ENCODE measurements around the gene KANK2. TPM values are rescaled to one million over a fixed set of nuclear protein-coding genes. Genes with fewer than 3 reads are reported as not detected.

Gene KANK2
- total and polyA plus RNA-seq, 12 donors = 23.7 to 395 (median 133) TPM

GRCh38 chr19:11236324-11237301 is 39.3 kb upstream of the KANK2 start:
- Histone ChIP-seq H3K27ac (peak overlapping the region in 2 of 5 donors; percentile 29 to 64), H3K4me1 (replicated peaks in 1 of 2) (no peaks in the 10 kb centered on the region), H3K36me3 (replicated peaks in 1 of 2) (peaks cover 0 to 6% of the 10 kb centered on the region in 2 donors), H3K27me3 (no peaks in the 10 kb centered on the region), H3K4me3 (no peak overlapping the region), H3K9me3 (replicated peaks in 1 of 3) (no peaks in the 10 kb centered on the region)
- intact Hi-C loops (cut with DNase I) = no loop called here
- TF ChIP-seq POLR2A (IDR thresholded peaks at IDR 0.05) = no peak
- TF ChIP-seq CTCF (IDR thresholded peaks at IDR 0.05) = no peak
- DNase-seq = no peak
- WGBS, 4 donors = 84 to 91% (median 91%) methylated on average over 20 to 31 of the region's 31 CpGs

- TF ChIP-seq POLR2A (IDR thresholded peaks at IDR 0.05) (peak in 1 of 2 donors; percentile 22), CTCF (IDR thresholded peaks at IDR 0.05) (peak in 3 of 6 experiments; percentile 2 to 17 (median 6))
- DNase-seq = peak; percentile 62 to 88 (median 81)
- Histone ChIP-seq H3K27ac (peak overlapping the region in 3 of 5 donors; percentile 46 to 67 (median 64)), H3K4me3 (no peak overlapping the region), H3K4me1 (replicated peaks in 1 of 2) (no peaks in the 10 kb centered on the region), H3K27me3 (no peaks in the 10 kb centered on the region), H3K36me3 (replicated peaks in 1 of 2) (peaks cover 0 to 6% of the 10 kb centered on the region in 2 donors), H3K9me3 (replicated peaks in 1 of 3) (no peaks in the 10 kb centered on the region)
- WGBS, 4 donors = 58 to 73% (median 65%) methylated on average over 5 of the region's 5 CpGs
- intact Hi-C loops (cut with DNase I) = no loop called here
These were observed 37.2 kb upstream of the KANK2 start for GRCh38 chr19:11234486-11235075.

GRCh38 chr19:11233073-11233472 is 35.7 kb upstream of the KANK2 start:
- TF ChIP-seq CTCF (IDR thresholded peaks at IDR 0.05) (no peak), POLR2A (IDR thresholded peaks at IDR 0.05) (no peak)

GRCh38 chr19:11232555-11232954 is 35.2 kb upstream of the KANK2 start:
- 82 to 92% (median 90%) methylated on average over 4 of the region's 4 CpGs for WGBS, 4 donors
- H3K4me3 ChIP-seq = no peak overlapping the region
- no peak for DNase-seq
- intact Hi-C loops (cut with DNase I) = no loop called here
- no peaks in the 10 kb centered on the region for H3K9me3 ChIP-seq (replicated peaks in 1 of 3)
- H3K4me1 ChIP-seq (replicated peaks in 1 of 2) = no peaks in the 10 kb centered on the region
- TF ChIP-seq POLR2A (IDR thresholded peaks at IDR 0.05) (no peak), CTCF (IDR thresholded peaks at IDR 0.05) (no peak)
- H3K27me3 ChIP-seq = no peaks in the 10 kb centered on the region
- H3K27ac ChIP-seq = no peak overlapping the region
- peaks cover 0 to 6% of the 10 kb centered on the region in 2 donors for H3K36me3 ChIP-seq (replicated peaks in 1 of 2)

More at GRCh38 chr19:11233073-11233472, 35.7 kb upstream of the KANK2 start:
- WGBS, 4 donors = 87 to 95% (median 89%) methylated on average over 13 to 15 of the region's 15 CpGs
- H3K36me3 ChIP-seq (replicated peaks in 1 of 2) = peaks cover 0 to 6% of the 10 kb centered on the region in 2 donors
- no peaks in the 10 kb centered on the region for H3K27me3 ChIP-seq
- H3K27ac ChIP-seq = no peak overlapping the region
- no peaks in the 10 kb centered on the region for H3K9me3 ChIP-seq (replicated peaks in 1 of 3)
- no peak for DNase-seq
- intact Hi-C loops (cut with DNase I) = no loop called here
- H3K4me3 ChIP-seq = no peak overlapping the region
- no peaks in the 10 kb centered on the region for H3K4me1 ChIP-seq (replicated peaks in 1 of 2)

Measured in adrenal gland (tissue), 12 donors.